ENCODE results near the gene ABCG1.

DNA sequence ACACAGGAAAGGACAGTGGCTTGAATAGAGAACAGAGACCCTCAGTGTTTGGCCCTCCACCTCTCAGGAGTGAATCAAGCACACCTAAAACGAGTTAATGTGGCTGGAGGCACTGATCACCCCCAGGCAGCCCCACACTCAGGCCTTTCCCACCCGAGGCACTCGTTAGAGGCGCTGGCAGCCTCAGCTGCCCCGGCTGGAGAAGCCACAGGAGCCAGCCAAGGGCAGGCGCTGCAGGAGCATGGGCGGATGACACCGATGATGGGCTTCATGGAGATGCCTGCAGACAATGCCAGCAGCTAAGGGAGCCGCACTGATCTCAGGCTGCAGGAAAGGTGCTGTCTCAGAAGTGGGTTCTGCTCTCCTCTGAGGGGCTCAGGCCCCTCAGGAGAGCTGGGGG is 24.1 kb upstream of the ABCG1 start:
- TF ChIP-seq RAD21 (conservative IDR thresholded peaks at IDR 0.05) = no peak
- TF ChIP-seq, protein P1, sequence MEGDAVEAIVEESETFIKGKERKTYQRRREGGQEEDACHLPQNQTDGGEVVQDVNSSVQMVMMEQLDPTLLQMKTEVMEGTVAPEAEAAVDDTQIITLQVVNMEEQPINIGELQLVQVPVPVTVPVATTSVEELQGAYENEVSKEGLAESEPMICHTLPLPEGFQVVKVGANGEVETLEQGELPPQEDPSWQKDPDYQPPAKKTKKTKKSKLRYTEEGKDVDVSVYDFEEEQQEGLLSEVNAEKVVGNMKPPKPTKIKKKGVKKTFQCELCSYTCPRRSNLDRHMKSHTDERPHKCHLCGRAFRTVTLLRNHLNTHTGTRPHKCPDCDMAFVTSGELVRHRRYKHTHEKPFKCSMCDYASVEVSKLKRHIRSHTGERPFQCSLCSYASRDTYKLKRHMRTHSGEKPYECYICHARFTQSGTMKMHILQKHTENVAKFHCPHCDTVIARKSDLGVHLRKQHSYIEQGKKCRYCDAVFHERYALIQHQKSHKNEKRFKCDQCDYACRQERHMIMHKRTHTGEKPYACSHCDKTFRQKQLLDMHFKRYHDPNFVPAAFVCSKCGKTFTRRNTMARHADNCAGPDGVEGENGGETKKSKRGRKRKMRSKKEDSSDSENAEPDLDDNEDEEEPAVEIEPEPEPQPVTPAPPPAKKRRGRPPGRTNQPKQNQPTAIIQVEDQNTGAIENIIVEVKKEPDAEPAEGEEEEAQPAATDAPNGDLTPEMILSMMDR (IDR thresholded peaks at IDR 0.05; ENCODE audit: poor library complexity, severe bottlenecking) = no peak
- TF ChIP-seq EZH2 (IDR thresholded peaks at IDR 0.05; ENCODE audit: borderline replicate concordance, insufficient read depth, low read length, poor library complexity, severe bottlenecking) = no peak
